Heart right ventricle (tissue), 16 donors: ENCODE measurements around the gene SGIP1. TPM values are rescaled to one million over a fixed set of nuclear protein-coding genes. Genes with fewer than 3 reads are reported as not detected.

Experiments
- ATAC-seq, 8 donors: fragments of 200-7000 bp; cut with Tn5 transposase; one replicate each; pipeline ENCODE4 v1.9.1; 2020; ENCODE audit warnings: mild to moderate bottlenecking in 8 of 8, moderate library complexity in 8 of 8, moderate number of reproducible peaks in 1 of 8
- DNase-seq, 2 donors: peaks; one replicate each; pipeline ENCODE4 v3.0.0-alpha.2; 2020
- H3K27ac ChIP-seq, 10 donors: fragments of 200-600 bp; sonication (generic) in 2 of 10; one replicate each; pipeline versions ENCODE4 v1.5.0 to v1.8.0; 2020 to 2022; ENCODE audit warnings: mild to moderate bottlenecking in 3 of 10
- H3K27me3 ChIP-seq, 7 donors: fragments of 200-600 bp; one replicate each; pipeline ENCODE4 v1.8.0; 2021 to 2022; ENCODE audit warnings: mild to moderate bottlenecking in 2 of 7
- H3K36me3 ChIP-seq, 9 donors: fragments of 200-600 bp; sonication (generic) in 1 of 9; one replicate each; pipeline versions ENCODE4 v1.5.0 to v1.8.0; 2020 to 2022; ENCODE audit warnings: mild to moderate bottlenecking in 2 of 9
- H3K4me1 ChIP-seq, 9 donors: fragments of 200-600 bp; sonication (generic) in 1 of 9; one replicate each; pipeline versions ENCODE4 v1.5.0 to v1.8.0; 2020 to 2022; ENCODE audit warnings: mild to moderate bottlenecking in 4 of 9
- H3K4me3 ChIP-seq, 10 donors: fragments of 200-600 bp; sonication (generic) in 2 of 10; one replicate each; pipeline versions ENCODE4 v1.5.0 to v1.8.0; 2020 to 2022; ENCODE audit warnings: mild to moderate bottlenecking in 7 of 10, moderate library complexity in 2 of 10
- H3K9me3 ChIP-seq, 11 donors: fragments of 200-600 bp in 10 of 11; sonication (generic) in 2 of 11; one replicate each; pipeline versions ENCODE4 v1.5.0 to v1.8.0; 2013 to 2022; ENCODE audit warnings: mild to moderate bottlenecking in 2 of 11, control low read depth in 1 of 11, moderate library complexity in 1 of 11
- CTCF ChIP-seq, 9 donors: fragments of 200-600 bp; sonication (generic) in 2 of 9; IDR thresholded peaks; one replicate each; pipeline versions ENCODE4 v1.5.0 to v1.8.0; 2021 to 2022; ENCODE audit warnings: antibody characterized with exemption in 9 of 9, mild to moderate bottlenecking in 5 of 9, moderate library complexity in 1 of 9
- WGBS, 2 donors: extraction: QIAGEN DNeasy Blood & Tissue Kit; methylation state at CpG; one replicate each; pipeline ENCODE4 v1.1.7; 2013; ENCODE audit warnings: inconsistent platforms in 1 of 2; 5-methylcytosine and 5-hydroxymethylcytosine counted together
- intact Hi-C, 10 donors: fragments of 100-400 bp; cut with DNase I; formaldehyde crosslinking; loops; one replicate each; pipeline versions ENCODE4 v1.11.1 to v1.14.2; 2022
- polyA plus RNA-seq, 2 donors: library from polyadenylated mRNA; stranded (reverse); fragments of 200-250 nt; gene quantifications; one replicate each; pipeline ENCODE4 v1.2.3, GENCODE V29; 2013
- total RNA-seq, 10 donors: library from RNA; stranded (reverse); fragmentation: NEBNext Ultra II Directional in 3 of 10; extraction: Animal tissue kit (Norgen Biotek cat#: 25700) in 3 of 10; gene quantifications; one replicate each; pipeline versions ENCODE4 v1.2.1 to v1.2.4, GENCODE V29; 2021 to 2023
- donor health status: Arrhythmogenic right ventricular cardiomyopathy.
- donor health status: ischemic (EF 13 %, LVEDD 7.1; RV severe dilation, severe dysfunction).
- donor health status: healthy with polysubstance abuse.
- donor health status: DM: no; HTN: yes; CAD: no.
- donor health status: DM: no; HTN: no; CAD: no.
- donor health status: ischemic (EF 25% LVEDD 6.9; RV normal size, moderate dysfunction).
- donor health status: ischemic (EF 25% LVEDD 5.7; RV mildly dilated, moderate dysfunction).
- donor health status: healthy.
- donor health status: DM: yes; HTN: yes; CAD: no.
- donor health status: Ischemic cardiomyopathy.
- donor health status: ischemic (EF 35%, LVEDD 5.7; RV mildly dilated, moderate dysfunction).
- donor health status: nonischemic (EF 11% LVEDD 7.7; RV severe dilation, severe dysfunction).
- donor health status: DM: yes; HTN: yes; CAD: no.
- donor health status: PGD.
- donor health status: ischemic (EF 29% LVEDD 5.4; RV normal size, mild dysfunction).
- donor health status: nonischemic (EF 23%, LVEDD 6.1; RV moderate dilation, normal function).

The SGIP1 gene
- total and polyA plus RNA-seq, 12 donors = 1.6 to 19.6 (median 4.9) TPM

DNA sequence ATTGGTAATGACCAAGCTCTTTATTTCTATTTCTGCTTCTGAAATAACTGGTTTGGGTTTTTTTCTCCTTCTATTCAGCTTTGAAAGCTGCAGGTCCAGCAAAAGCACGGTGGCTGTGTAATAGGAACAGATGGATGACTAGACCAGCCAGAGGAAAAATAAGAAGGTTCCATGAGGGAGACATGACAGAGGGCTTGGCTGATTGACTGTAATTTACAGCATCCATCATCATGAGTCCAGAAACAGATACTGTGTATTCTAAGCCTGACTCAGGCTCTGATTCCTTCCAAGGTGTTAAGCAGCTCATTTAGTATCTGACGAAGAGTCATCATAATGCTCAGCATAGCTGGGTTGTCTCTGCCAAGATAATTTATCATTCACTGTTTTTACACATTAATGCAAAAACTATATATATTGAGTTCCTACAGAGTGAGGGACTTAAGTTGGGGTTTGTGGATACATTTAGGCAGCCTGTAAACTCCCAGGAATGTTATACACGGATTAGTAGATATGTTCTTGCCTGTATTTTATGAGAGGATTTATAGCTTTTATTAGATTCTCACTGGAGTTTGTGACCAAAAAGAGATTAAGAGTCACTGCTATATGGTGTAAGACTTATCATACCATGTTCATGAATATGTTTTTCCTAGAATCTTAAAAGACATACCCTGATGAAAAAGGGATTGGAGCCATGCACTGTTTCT lies 72.6 kb downstream of the SGIP1 start:
- no peaks in the 10 kb centered on the region for H3K27me3 ChIP-seq
- ATAC-seq = peak in 1 of 8 donors; percentile 22

GRCh38 chr1:66607458-66607857 lies 73.5 kb downstream of the SGIP1 start:
- no peak for ATAC-seq
- peaks cover 0 to 5% (median 0%) of the 10 kb centered on the region in 9 donors for H3K4me1 ChIP-seq
- 92 to 95% methylated on average over 2 of the region's 2 CpGs for WGBS, 2 donors
- TF ChIP-seq CTCF (IDR thresholded peaks at IDR 0.05) = peak in 2 of 9 donors; percentile 10 to 20
- no peak overlapping the region for H3K4me3 ChIP-seq
- no peaks in the 10 kb centered on the region for H3K27me3 ChIP-seq
- H3K36me3 ChIP-seq = no peaks in the 10 kb centered on the region
- H3K9me3 ChIP-seq = no peaks in the 10 kb centered on the region
- H3K27ac ChIP-seq = no peak overlapping the region
- DNase-seq = no peak
- intact Hi-C loops = loop anchor here in 1 of 10 donors (5.0 kb wide), 1 partner anchor 65 kb away; no protein-coding TSS in a partner anchor

More for the DNA sequence above, 72.6 kb downstream of the SGIP1 start:
- TF ChIP-seq CTCF (IDR thresholded peaks at IDR 0.05) = no peak
- WGBS, 2 donors = 91 to 94% methylated on average over 3 of the region's 3 CpGs
- intact Hi-C loops = loop anchor here in 1 of 10 donors (5.0 kb wide), 1 partner anchor 64 kb away; no protein-coding TSS in a partner anchor
- peaks cover 0 to 5% (median 0%) of the 10 kb centered on the region in 9 donors for H3K4me1 ChIP-seq
- H3K36me3 ChIP-seq = no peaks in the 10 kb centered on the region
- no peak overlapping the region for H3K4me3 ChIP-seq
- peak overlapping the region in 1 of 10 donors; percentile 51 for H3K27ac ChIP-seq
- no peaks in the 10 kb centered on the region for H3K9me3 ChIP-seq
- DNase-seq = no peak

GRCh38 chr1:66613187-66613586 lies 79.2 kb downstream of the SGIP1 start:
- DNase-seq = no peak
- H3K4me1 ChIP-seq = no peaks in the 10 kb centered on the region
- no peak overlapping the region for H3K4me3 ChIP-seq
- H3K9me3 ChIP-seq = no peaks in the 10 kb centered on the region
- no peaks in the 10 kb centered on the region for H3K27me3 ChIP-seq
- TF ChIP-seq CTCF (IDR thresholded peaks at IDR 0.05) = no peak
- H3K36me3 ChIP-seq = no peaks in the 10 kb centered on the region
- H3K27ac ChIP-seq = no peak overlapping the region
- ATAC-seq = no peak
- intact Hi-C loops = no loop called here
- WGBS, 2 donors = 82 to 89% methylated on average over 4 of the region's 4 CpGs

DNA sequence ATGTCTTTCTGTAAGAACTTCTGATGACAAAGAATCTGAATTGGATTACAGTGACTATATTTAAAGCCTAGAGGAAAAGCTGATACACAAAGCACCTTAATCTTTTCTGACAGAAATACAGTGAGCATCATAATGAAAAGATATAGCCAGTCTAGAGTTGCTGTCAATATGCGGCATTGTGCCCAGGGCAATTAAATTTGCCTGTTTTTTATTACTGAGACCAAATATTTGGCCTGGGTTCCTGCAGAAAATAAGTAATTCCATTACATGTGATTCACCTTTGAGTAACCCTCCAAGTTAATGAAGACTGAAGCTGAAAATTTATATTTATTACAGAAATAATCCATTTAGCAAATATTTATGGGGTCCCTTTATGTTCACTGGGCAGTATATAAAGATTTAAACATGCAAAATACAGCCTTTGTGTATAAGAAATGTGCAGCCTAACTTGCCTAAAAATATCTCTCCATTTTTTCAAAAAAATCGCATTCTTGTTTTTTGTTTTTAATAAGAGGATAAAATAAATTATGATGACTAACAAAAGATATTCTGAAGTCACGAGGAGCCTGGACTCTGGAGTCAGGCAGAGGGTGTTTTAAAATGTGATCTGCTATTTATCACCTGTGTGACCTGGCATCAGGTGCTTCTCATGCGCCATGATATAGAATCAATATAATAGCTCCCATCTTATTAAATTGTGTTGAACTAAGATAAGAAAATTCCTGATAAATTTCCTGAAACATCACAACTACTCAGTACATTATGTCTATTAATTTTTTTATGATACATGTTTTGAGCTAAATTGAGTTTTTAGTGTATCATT lies 83.6 kb downstream of the SGIP1 start:
- no peak overlapping the region for H3K27ac ChIP-seq
- H3K9me3 ChIP-seq = peaks cover 0 to 4% (median 0%) of the 10 kb centered on the region in 11 donors
- no peak overlapping the region for H3K4me3 ChIP-seq
- H3K36me3 ChIP-seq = no peaks in the 10 kb centered on the region
- 93 to 95% methylated on average over 4 of the region's 4 CpGs for WGBS, 2 donors
- intact Hi-C loops = no loop called here
- no peak for TF ChIP-seq CTCF (IDR thresholded peaks at IDR 0.05)
- no peaks in the 10 kb centered on the region for H3K4me1 ChIP-seq
- ATAC-seq (no peak), DNase-seq (no peak)
- no peaks in the 10 kb centered on the region for H3K27me3 ChIP-seq
